HG03175 (cell line): Measurements from ENCODE around the gene NIPAL3.
"Not testable (repeated sequence)": the region's sequence is repeated elsewhere in the genome, so short reads cannot be mapped to it uniquely, and the experiment has no call there.

Experiments
- ATAC-seq: cut with Tn5 transposase; IDR thresholded peaks from one replicate; pipeline ENCODE4 v1.9.1; 2021; ENCODE audit warnings: mild to moderate bottlenecking, moderate library complexity; ENCODE audit not compliant: unreplicated experiment

The NIPAL3 gene

GRCh38 chr1:24455272-24455671, 39.7 kb downstream of the NIPAL3 start:
- no peak for ATAC-seq

DNA sequence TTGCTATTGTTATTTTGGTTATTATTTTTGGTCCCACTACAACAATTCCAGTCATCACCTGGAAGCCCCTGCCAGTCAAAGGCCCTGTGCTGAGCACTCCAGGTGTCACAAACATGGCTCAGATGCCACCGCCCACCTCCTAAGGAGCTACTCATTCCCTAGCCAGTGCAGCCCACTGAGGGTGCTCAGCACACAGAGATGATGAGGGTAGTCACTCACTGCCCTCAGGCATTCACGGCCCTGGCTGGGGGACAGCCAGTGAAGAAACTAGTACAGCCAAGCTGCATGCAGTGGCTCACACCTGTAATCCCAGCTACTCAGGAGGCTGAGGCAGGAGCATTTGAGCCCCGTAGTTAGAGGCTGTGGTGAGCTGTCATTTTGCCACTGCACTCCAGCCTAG, 42.3 kb downstream of the NIPAL3 start:
- no peak for ATAC-seq

DNA sequence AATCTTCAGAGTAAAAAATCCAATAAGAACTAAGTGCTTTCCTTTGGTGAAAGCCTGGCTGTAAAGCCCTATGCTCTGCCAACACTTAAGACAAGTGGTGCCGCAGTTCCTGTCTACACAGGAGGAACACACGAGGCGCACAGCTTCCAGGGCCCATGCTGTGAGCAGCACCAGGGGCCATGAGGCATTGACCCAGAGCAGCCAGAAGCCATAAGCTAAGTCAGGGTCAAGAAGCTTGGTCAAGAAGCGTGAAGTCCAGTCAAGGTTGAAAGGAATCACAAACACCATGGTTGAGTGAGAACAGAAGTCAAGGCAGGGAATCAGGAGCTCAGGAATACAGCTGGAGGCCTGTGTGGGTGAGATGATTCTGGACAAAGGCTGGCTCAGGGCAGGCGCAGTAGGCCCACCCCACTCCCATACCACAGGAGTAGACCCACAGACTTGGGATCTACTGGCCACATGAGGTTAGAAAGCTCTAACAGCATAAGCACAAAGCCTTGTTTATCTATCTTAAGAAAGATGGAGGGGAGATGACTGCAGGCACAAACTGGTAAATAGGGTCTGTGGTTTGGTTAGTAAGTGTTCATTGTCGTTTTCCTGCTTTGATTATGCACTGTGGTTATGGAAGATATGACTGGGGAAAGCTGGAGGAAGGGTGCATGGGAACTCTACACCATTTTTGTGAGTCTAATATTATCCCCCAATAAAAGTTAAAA, 44.1 kb downstream of the NIPAL3 start:
- ATAC-seq: no peak

- not testable (repeated sequence) for ATAC-seq
These were observed 46.5 kb downstream of the NIPAL3 start for GRCh38 chr1:24462128-24462527.

DNA sequence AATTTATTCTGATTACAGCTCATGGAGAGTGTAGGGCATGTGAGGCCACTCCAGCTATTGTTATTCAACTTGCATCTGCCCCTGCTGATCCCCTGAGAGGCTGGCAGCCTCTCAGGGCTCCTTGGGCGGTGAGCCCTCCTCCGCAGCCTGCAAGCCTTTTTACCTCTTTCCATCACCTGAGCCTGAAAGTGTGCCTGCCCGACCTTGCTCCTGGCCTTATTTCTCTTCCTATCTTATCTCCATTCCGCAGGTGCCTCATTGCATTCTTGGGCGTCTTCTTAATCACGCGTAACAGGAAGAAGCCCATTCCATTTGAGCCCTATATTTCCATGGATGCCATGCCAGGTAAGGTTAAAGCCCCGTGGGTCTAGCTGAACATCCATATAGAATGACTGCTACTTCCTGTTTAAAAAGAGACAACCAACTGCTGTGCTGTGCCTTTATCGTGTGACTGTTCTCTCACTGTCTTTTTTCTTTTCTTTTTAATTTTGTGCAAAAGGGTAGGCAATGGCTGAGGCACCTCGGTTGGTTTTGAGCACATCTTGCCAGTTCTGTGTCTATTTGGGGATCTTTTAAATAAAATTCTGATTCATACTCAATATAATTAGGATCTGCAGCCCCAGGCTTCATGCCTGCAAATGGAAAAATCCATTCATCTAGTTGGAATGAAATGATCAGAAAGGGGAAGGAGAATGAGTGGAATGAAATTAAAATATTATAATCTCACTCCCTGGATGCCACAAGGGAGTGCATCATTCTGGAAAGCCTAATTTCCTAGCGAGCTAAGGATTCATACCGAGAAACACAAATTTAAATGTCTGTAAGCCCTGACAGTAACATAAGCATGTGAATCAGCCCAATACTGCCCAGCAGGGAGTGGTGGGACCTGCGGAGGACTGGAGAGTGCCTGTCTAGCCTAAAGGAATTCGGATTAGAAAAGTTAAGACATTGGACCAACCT, 48.5 kb downstream of the NIPAL3 start:
- no peak for ATAC-seq

DNA sequence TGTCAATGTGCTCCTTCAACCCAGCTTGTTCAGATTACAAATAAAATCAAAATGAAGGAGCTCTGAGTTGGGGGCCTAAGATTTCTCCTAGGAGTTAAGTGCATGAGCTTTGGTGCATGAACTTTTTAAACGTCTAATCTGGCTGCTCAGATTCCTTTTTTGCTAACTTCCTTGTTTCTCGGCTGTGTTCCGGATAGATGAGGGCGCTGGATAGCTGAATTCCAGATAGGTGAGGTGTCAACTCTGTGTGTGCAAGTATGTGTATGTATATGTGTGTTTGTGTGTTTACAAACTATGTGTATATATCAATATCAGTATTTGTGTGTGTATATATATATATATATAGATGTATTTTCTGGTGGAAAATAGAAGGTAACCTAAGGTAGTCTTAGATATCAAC, 49.5 kb downstream of the NIPAL3 start:
- no peak for ATAC-seq

DNA sequence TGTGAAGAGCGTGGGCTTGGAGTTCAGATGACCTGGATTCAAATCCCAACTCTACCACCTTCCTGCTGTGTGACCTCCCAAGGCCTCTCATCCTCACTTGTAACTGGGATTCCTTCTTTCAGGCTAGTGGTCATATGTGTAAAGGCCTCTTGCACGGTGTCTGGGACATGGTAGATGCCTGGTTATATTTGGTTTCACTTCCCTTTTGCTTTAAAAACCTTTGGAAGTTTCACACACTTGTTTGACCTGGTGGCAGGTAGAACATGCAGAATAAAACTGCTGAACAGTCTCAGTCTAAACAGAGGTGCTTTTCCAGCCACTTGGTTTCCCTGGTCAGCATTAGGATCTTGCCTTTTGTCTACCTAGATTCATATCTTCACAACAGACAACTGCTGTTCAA, 50.0 kb downstream of the NIPAL3 start:
- ATAC-seq: no peak

DNA sequence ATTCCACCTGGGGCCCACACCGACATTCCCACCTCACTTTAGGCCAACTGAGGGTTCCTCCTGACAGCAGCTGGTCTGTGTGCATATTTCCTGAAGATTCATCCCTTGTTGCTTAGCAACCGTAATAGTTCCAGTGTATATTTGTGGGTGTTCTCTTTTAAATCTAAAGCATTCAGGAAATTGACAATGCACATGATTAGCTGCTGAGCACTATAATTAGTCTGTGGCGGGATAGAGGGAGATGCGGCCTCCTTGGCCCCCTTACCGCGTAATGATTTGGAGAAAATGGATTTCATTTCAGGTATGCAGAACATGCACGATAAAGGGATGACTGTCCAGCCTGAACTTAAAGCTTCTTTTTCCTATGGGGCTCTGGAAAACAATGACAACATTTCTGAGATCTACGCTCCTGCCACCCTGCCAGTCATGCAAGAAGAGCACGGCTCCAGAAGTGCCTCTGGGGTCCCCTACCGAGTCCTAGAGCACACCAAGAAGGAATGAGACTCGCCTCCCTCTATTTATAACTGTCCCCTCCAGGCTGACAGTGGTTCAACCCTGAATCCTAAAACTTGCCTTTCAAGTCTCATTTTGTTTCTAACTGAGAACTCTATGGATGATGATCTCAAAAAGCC, 53.2 kb downstream of the NIPAL3 start:
- ATAC-seq: no peak

DNA sequence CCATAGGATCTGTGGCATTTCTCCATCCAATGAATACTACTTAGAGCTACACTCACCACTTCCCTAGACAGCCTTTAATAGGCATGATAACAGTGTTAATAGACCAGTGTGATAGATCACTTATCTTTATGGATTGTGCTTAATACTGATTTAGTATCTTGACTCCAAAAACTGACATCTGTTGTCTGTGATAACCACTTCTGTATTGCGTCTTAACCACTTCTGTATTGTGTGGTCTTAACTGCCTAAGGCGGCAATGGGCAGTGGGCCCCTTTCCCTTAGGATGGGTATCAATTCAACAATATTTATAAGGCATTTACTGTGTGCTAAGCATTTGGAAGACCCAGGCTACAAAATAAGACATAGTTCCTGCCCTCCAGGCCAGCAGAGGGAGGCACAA, 55.0 kb downstream of the NIPAL3 start:
- no peak for ATAC-seq

DNA sequence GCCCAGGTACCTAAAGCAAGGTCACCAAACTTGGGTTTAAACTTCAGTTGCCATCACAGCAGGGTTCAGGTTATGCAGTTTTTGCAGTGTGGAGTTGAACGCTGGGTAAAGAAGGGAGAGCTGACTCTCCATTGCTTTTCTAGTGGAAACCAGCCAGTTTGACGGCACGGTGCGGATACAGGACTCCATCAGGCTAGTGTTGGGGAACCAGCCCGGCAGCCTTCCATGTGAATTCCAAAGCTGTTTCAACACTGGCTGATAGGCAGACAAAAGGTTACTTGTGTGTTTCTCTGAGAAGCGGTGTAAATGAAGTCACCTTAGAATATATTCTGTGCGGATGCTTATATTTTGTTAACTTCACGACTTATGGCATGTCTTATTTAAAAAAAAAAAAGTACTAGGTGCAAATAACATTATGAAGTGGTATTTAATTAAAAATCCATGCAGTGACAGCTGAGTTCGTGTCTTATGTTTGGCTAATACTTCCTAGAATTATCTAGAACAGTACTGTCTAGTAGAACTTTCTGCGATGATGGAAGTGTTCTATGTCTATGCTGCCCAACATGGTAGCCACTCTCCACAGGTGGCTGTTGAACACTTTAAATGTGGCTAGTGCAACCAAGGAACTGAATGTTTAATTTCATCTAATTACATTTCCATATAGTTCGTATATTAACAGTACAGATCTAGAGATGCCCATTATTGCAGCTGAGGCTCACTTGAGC, 57.1 kb downstream of the NIPAL3 start:
- no peak for ATAC-seq

DNA sequence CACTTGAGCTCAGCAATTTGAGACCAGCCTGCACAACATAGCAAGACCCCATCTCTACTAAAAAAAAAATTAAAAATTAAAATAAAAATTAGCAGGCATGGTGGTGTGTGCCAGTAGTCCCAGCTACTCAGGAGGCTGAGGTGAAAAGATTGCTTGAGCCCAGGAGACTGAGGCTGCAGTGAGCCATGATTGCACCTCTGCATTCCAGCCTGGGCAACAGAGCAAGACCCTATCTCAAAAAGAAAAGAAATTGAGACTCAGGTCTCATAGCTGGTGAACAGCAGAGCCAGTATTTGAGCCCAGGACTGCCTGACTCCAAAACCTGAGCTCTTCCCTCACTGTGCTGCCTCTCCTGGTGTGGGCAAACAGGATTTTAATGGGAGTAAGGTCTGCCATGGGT, 58.6 kb downstream of the NIPAL3 start:
- ATAC-seq: no peak

GRCh38 chr1:24475700-24476099, 60.1 kb downstream of the NIPAL3 start:
- no peak for ATAC-seq

DNA sequence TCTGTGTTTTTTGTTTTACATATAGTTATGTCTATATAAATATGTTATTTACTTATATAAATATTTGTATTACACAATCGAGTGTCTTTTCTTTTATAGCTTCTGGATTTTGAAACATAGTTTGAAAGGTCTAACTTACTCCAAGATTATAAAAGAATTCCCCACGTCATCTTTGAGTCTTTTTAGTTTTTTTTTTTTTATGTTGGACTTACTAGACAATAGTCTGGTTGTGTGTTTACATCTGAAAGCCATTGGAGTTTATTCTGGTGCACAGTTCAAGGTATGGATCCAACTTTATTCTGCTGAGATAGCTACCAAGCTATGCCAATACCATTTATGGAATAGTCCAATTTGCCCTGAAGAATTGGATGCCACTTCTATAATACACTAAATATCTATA, 61.0 kb downstream of the NIPAL3 start:
- ATAC-seq: no peak

DNA sequence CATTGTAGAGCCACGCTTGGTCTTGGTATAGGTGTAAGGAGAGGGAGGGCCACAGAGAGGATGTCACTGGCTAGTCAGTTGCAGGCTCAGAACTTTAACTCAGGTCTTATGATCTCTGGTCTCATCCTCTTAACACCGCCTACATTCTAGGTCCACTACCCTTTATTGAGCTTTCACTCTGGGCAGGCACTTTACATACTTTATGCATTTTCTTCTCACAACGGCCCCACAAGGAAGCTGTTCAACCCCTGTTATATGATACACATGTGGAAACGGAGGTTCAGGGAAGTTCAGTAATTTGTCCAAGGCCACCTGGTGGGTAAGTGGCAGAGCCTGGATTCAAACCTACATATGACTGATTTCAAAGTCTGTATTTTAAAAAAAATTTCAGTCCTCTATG, 61.7 kb downstream of the NIPAL3 start:
- no peak for ATAC-seq

GRCh38 chr1:24481101-24481500, 65.5 kb downstream of the NIPAL3 start:
- ATAC-seq: no peak

DNA sequence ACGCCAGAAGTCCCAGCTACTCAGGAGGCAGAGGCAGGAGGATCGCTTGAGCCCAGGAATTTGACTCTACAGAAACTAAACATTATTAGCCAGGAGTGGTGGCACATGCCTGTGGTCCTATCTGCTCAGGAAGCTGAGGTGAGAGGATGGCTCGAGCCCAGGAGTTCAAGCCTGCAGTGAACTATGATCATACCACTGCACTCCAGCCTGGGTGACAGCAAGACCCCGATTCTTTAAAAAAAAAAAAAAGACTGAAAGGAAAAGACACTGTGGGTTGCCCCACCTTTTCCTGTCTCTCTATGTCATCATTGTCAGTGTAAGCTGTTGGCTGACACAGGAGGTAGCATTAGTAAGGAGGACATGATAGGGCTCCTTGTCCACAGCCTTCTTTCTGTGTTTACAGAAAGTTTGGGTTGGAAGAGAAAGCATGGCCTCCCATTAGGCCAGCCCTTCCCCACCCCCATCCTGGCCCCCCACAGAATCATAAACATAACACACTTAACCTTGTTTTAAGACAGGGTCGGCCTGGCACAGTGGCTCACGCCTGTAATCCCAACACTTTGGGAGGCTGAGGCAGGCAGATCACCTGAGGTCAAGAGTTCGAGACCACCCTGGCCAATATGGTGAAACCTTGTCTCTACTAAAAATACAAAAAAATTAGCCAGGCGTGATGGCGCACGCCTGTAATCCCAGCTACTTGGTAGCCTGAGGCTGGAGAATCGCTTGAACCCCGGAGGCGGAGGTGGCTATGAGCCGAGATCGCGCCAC, 66.4 kb downstream of the NIPAL3 start:
- ATAC-seq: no peak

DNA sequence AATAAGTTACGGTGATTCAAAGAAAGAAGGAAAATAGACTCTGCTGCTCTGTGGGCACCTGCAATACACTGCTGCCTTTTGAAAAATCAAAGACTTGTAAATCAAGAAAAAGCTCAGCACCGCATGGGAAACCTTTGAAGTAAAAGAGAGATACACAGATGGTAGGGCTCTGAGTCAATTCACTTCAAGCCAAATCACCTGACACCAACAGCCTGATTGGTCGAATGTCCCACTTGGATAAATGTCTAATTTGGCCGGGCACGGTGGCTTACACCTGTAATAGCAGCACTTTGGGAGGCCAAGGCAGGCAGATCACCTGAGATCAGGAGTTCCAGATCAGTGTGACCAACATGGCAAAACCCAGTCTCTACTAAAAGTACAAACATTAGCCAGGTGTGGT, 67.8 kb downstream of the NIPAL3 start:
- ATAC-seq: no peak

DNA sequence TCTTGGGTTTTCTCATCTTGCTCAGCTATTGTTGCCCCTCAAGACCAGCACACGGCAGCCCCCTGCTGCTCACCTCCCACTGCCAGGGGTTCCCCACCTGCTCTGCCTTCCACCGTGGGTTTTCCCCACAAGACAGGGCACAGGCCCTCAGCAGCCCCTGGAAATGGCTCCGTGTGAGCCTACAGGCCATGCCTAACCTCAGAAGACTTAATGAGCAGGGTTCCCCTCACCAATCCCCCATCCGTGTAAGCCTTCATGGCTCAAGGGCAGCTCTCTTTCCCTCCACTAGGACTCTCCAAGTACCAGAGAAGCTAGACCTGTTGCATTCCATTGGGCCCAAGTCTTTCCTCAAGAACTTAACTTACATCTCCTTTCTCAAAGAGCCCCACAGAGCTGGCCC, 68.6 kb downstream of the NIPAL3 start:
- ATAC-seq: no peak

DNA sequence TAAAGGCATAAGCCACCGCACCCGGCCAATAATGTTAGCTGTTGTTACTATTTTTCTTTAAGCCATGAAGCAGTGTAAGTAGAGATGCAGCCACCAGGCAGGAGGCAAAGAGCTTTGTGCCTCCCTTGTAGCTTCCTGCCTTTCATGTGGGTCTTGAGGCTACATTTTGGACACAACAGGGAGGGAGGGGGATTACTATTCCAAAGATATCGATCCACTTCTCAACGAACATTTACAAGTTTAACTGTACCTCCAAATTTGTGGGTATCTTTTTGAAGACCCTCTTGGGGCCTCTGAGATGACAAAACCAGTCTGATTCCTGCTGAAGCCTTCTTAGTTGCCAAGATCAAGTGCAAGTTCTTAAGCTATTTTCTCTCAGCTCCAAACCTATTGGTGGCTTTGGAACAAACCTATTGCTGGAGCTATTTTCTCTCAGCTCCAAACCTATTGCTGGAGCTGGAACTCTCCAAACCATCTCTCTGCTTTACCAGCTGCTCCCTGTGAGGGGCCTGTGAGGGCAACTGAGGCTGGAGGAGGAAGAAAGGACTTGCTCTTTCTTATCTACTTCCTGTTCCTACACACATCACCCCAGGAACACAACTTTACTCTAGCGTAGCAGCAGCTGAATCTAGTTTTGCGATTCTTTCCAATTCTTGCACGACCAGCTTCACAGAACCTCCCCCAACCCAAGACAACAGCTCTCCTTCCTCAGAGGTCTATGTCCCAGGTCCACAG, 70.9 kb downstream of the NIPAL3 start:
- ATAC-seq: no peak

GRCh38 chr1:24487455-24487854, 71.9 kb downstream of the NIPAL3 start:
- ATAC-seq: no peak
